A549 (cell line): ENCODE results near the gene GLYATL3. TPM values are rescaled to one million over a fixed set of nuclear protein-coding genes. Genes with fewer than 3 reads are reported as not detected.

ENCODE experiments used
- ATAC-seq, 2 experiments: fragments of 200-7000 bp in 1 of 2; fragments of >200 bp in 1 of 2; cut with Nextera tagmentation in 1 of 2; cut with Tn5 transposase in 1 of 2; 3 replicates each; pipeline versions ENCODE4 v1.8.0 to v1.9.1; 2018 to 2020; ENCODE audit warnings: mild to moderate bottlenecking in 1 of 2, moderate library complexity in 1 of 2
- CTCF ChIA-PET: fragments of 300-600 bp; sonication (Branson Sonifier 250); formaldehyde crosslinking; extraction: SDS; loops from one replicate; lab custom pipeline; 2021; ENCODE audit warnings: antibody characterized with exemption, inconsistent platforms; lab: Yijun Ruan, JAX
- POLR2A ChIA-PET: fragments of 350-600 bp; formaldehyde crosslinking; extraction: SDS; loops from one replicate; lab custom pipeline; 2021; ENCODE audit warnings: antibody characterized with exemption, inconsistent platforms; lab: Yijun Ruan, JAX
- DNase-seq, 2 experiments: peaks; one replicate each; pipeline versions ENCODE4 v3.0.0 to v3.0.0-alpha.2; 2011 to 2016; ENCODE audit warnings: low read depth in 1 of 2, low spot score in 1 of 2
- FAIRE-seq: peaks from 2 replicates; lab custom pipeline; 2011; peaks lifted over from hg19 to GRCh38; lab: Jason Lieb, UNC
- H3K27ac ChIP-seq, 2 experiments: fragments of >200 bp; sonication (Bioruptor Twin); formaldehyde crosslinking; 3 replicates each; pipeline ENCODE4 v1.5.1; 2016 to 2017
- H3K4me1 ChIP-seq: fragments of >200 bp; sonication (Bioruptor Twin); formaldehyde crosslinking; 3 replicates; pipeline ENCODE4 v1.6.1; 2016
- H3K4me2 ChIP-seq: fragments of >200 bp; sonication (Bioruptor Twin); formaldehyde crosslinking; 3 replicates; pipeline ENCODE4 v1.6.1; 2016
- H3K4me3 ChIP-seq: fragments of >200 bp; sonication (Bioruptor Twin); formaldehyde crosslinking; 3 replicates; pipeline ENCODE4 v1.5.1; 2016
- H3K9me3 ChIP-seq: fragments of >200 bp; sonication (Bioruptor Twin); formaldehyde crosslinking; 3 replicates; pipeline ENCODE4 v1.6.1; 2016
- CBX2 ChIP-seq: fragments of 200-600 bp; sonication (generic); IDR thresholded peaks from 2 replicates; pipeline ENCODE4 v1.6.1; 2016; ENCODE audit warnings: low read depth, mild to moderate bottlenecking, borderline replicate concordance
- CEBPB ChIP-seq, 2 experiments: fragments of >200 bp in 1 of 2; sonication (Bioruptor Twin) in 1 of 2; formaldehyde crosslinking in 1 of 2; IDR thresholded peaks; 2 replicates each; pipeline ENCODE4 v1.6.1; 2012 to 2016
- CHD4 ChIP-seq: fragments of 200-600 bp; sonication (generic); IDR thresholded peaks from 2 replicates; pipeline ENCODE4 v1.6.1; 2016; ENCODE audit warnings: antibody characterized with exemption, mild to moderate bottlenecking, borderline replicate concordance
- CTCF ChIP-seq: fragments of >200 bp; sonication (Bioruptor Twin); formaldehyde crosslinking; IDR thresholded peaks from 3 replicates; pipeline ENCODE4 v1.5.1; 2016
- E2F6 ChIP-seq: IDR thresholded peaks from 2 replicates; pipeline ENCODE4 v1.6.1; 2012; ENCODE audit warnings: low read depth, borderline replicate concordance
- EHF ChIP-seq: fragments of 250-450 bp; sonication (Bioruptor Pico); IDR thresholded peaks from 2 replicates; pipeline ENCODE4 v1.5.0; 2020; ENCODE audit warnings: mild to moderate bottlenecking
- FOSB ChIP-seq: fragments of 250-450 bp; sonication (Bioruptor Pico); IDR thresholded peaks from 2 replicates; pipeline ENCODE4 v1.5.0; 2020; ENCODE audit warnings: mild to moderate bottlenecking, moderate library complexity
- GATA3 ChIP-seq: IDR thresholded peaks from 2 replicates; pipeline ENCODE4 v1.6.1; 2012; ENCODE audit warnings: borderline replicate concordance
- HES2 ChIP-seq: fragments of >200 bp; sonication (Bioruptor Twin); formaldehyde crosslinking; IDR thresholded peaks from 2 replicates; pipeline ENCODE4 v1.6.1; 2016
- HOXA7 ChIP-seq: fragments of 250-450 bp; sonication (Bioruptor Pico); IDR thresholded peaks from 2 replicates; pipeline ENCODE4 v1.5.0; 2020; ENCODE audit warnings: mild to moderate bottlenecking, moderate library complexity
- JUN ChIP-seq, 2 experiments: fragments of >200 bp; sonication (Bioruptor Twin); formaldehyde crosslinking; IDR thresholded peaks; 2 replicates in 1 of 2; 3 replicates in 1 of 2; pipeline ENCODE4 v1.6.1; 2016 to 2017
- JUNB ChIP-seq: fragments of >200 bp; sonication (Bioruptor Twin); formaldehyde crosslinking; IDR thresholded peaks from 2 replicates; pipeline ENCODE4 v1.6.1; 2016
- KDM5A ChIP-seq: fragments of 200-600 bp; sonication (generic); IDR thresholded peaks from 2 replicates; pipeline ENCODE4 v1.6.1; 2016; ENCODE audit warnings: antibody characterized with exemption, mild to moderate bottlenecking
- MAX ChIP-seq: IDR thresholded peaks from 2 replicates; pipeline ENCODE4 v1.6.1; 2012
- MAZ ChIP-seq: fragments of 150-350 bp; IDR thresholded peaks from 2 replicates; pipeline ENCODE4 v1.6.1; 2014; ENCODE audit warnings: antibody characterized with exemption, low read depth, low read length, borderline replicate concordance
- NFE2L2 ChIP-seq: fragments of 150-350 bp; conservative IDR thresholded peaks from 2 replicates; pipeline ENCODE4 v1.6.1; 2014; ENCODE audit warnings: low read length
- NR3C1 ChIP-seq: fragments of >200 bp; sonication (Bioruptor Twin); formaldehyde crosslinking; IDR thresholded peaks from 3 replicates; pipeline ENCODE4 v1.6.1; 2017
- PHF8 ChIP-seq: fragments of 200-600 bp; sonication (generic); IDR thresholded peaks from 2 replicates; pipeline ENCODE4 v1.6.1; 2016; ENCODE audit warnings: low read depth, mild to moderate bottlenecking, antibody characterized with exemption, moderate library complexity, borderline replicate concordance
- POLR2A ChIP-seq: IDR thresholded peaks from 2 replicates; pipeline ENCODE4 v1.6.1; 2012; ENCODE audit warnings: mild to moderate bottlenecking, low read length
- POLR2AphosphoS2 ChIP-seq: conservative IDR thresholded peaks from 2 replicates; pipeline ENCODE4 v1.6.1; 2012; ENCODE audit warnings: low read length, improper control_type of control experiment, inconsistent platforms
- RAD21 ChIP-seq, 2 experiments: fragments of >200 bp in 1 of 2; sonication (Bioruptor Twin) in 1 of 2; formaldehyde crosslinking in 1 of 2; IDR thresholded peaks in 1 of 2; conservative IDR thresholded peaks in 1 of 2; 2 replicates in 1 of 2; 3 replicates in 1 of 2; pipeline ENCODE4 v1.6.1; 2012 to 2018; ENCODE audit warnings: inconsistent platforms in 1 of 2
- RCOR1 ChIP-seq: fragments of 150-350 bp; IDR thresholded peaks from 2 replicates; pipeline ENCODE4 v1.6.1; 2014; ENCODE audit warnings: antibody characterized with exemption, low read length, low read depth
- RFX5 ChIP-seq: fragments of 450-650 bp; IDR thresholded peaks from 2 replicates; pipeline ENCODE4 v1.7.1; 2014; ENCODE audit warnings: antibody characterized with exemption, mild to moderate bottlenecking, moderate library complexity
- SMC3 ChIP-seq: fragments of >200 bp; sonication (Bioruptor Twin); formaldehyde crosslinking; IDR thresholded peaks from 3 replicates; pipeline ENCODE4 v1.6.1; 2018; ENCODE audit warnings: inconsistent platforms
- SREBF2 ChIP-seq: fragments of 450-650 bp; IDR thresholded peaks from 2 replicates; pipeline ENCODE4 v1.6.1; 2014; ENCODE audit warnings: mild to moderate bottlenecking, moderate library complexity
- ZC3H11A ChIP-seq: fragments of 450-650 bp; IDR thresholded peaks from 2 replicates; pipeline ENCODE4 v1.6.1; 2014; ENCODE audit warnings: antibody characterized with exemption, mild to moderate bottlenecking
- ZFP36 ChIP-seq: fragments of 450-650 bp; IDR thresholded peaks from 2 replicates; pipeline ENCODE4 v1.6.1; 2014; ENCODE audit warnings: borderline replicate concordance; ENCODE audit not compliant: partially characterized antibody
- WGBS: methylation state at CpG from one replicate; pipeline ENCODE4 v1.1.6; 2017; ENCODE audit errors: missing lambda C conversion rate; 5-methylcytosine and 5-hydroxymethylcytosine counted together
- polyA plus RNA-seq, 4 experiments: library from polyadenylated mRNA; depleted of rRNA in 3 of 4; stranded (reverse); fragments of >200 nt; fragmentation: RNase III in 1 of 4; extraction: RNeasy Plus Mini Kit Qiagen cat#74134 plus additional on column Dnase treatment in 1 of 4; gene quantifications; 2 replicates in 3 of 4; 3 replicates in 1 of 4; pipeline ENCODE4 v1.2.3, GENCODE V29; 2011 to 2017
- TF ChIP-seq, protein P1 (sequence below): IDR thresholded peaks from 2 replicates; pipeline ENCODE4 v1.6.1; 2012
- TF ChIP-seq, protein P2 (sequence below): fragments of 150-350 bp; IDR thresholded peaks from 2 replicates; pipeline ENCODE4 v1.6.1; 2014; ENCODE audit warnings: low read depth, mild to moderate bottlenecking, low read length

Gene GLYATL3
- polyA plus RNA-seq, 2 of the 4 experiments (the other 2 are of a cell fraction), result not detected

DNA sequence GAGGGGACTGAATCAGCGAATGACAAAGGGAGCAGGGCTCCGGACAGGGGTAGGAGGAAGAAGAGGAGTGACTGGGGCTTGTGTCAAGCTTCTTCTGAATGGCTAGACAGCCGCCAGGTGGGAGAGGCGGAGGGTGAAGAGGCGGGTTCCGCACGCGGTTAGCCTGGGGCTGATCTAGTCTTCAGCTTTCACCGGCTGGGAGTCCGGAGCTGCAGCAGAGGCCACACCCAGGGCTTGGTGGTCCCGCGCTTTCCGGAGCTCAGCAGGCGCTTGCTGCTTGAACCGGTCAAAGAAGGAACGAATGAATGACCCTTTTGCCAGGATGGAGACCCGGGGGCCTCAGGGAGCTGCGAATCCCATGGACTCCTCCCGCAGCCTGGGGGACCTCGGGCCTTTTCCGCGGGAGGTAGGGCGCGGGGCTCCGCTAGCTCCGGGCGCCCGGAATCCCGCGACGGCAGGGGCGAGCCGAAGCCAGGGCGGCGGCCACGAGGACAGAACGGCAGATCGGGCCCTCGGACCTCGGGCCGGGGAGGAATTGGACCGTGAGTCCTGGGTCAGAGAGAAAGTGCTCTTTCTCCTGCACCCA lies 50.9 kb downstream of the GLYATL3 start, which contains the start of gene C6orf141 (continued):
- TF ChIP-seq HES2 (no peak), KDM5A (no peak), MAZ (no peak), POLR2A (peak; percentile 50), SMC3 (no peak), ZC3H11A (no peak), NR3C1 (no peak), E2F6 (peak; percentile 78; the same call in 1 of the 2 replicates), MAX (peak; percentile 15; the same call in 1 of the 2 replicates), RFX5 (no peak), RCOR1 (no peak), CHD4 (no peak), SREBF2 (no peak), PHF8 (no peak), ZFP36 (no peak)
- TF ChIP-seq, protein P1, sequence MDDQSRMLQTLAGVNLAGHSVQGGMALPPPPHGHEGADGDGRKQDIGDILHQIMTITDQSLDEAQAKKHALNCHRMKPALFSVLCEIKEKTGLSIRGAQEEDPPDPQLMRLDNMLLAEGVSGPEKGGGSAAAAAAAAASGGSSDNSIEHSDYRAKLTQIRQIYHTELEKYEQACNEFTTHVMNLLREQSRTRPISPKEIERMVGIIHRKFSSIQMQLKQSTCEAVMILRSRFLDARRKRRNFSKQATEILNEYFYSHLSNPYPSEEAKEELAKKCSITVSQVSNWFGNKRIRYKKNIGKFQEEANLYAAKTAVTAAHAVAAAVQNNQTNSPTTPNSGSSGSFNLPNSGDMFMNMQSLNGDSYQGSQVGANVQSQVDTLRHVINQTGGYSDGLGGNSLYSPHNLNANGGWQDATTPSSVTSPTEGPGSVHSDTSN, result no peak
- TF ChIP-seq, protein P2, sequence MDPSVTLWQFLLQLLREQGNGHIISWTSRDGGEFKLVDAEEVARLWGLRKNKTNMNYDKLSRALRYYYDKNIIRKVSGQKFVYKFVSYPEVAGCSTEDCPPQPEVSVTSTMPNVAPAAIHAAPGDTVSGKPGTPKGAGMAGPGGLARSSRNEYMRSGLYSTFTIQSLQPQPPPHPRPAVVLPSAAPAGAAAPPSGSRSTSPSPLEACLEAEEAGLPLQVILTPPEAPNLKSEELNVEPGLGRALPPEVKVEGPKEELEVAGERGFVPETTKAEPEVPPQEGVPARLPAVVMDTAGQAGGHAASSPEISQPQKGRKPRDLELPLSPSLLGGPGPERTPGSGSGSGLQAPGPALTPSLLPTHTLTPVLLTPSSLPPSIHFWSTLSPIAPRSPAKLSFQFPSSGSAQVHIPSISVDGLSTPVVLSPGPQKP, result no peak

GRCh38 chr6:49551078-49551865 lies 51.5 kb downstream of the GLYATL3 start:
- peak; percentile 4; the same call in 1 of the 2 replicates for TF ChIP-seq MAX
- TF ChIP-seq CBX2, result no peak
- TF ChIP-seq KDM5A, result no peak
- no peak for TF ChIP-seq SREBF2
- no peak for TF ChIP-seq JUNB
- peak in 1 of 2 experiments; percentile 14 for DNase-seq
- H3K4me1 ChIP-seq, result peaks cover 42% of the 10 kb centered on the region

GRCh38 chr6:49551866-49552129 lies 52.1 kb downstream of the GLYATL3 start:
- H3K9me3 ChIP-seq, result no peaks in the 10 kb centered on the region
- ChIA-PET CTCF (interaction anchor here (1.3 to 7.9 kb wide), 3 partner anchors 18 to 60 kb away, joined by 3 to 70 read pairs (median 4); no protein-coding TSS in a partner anchor), POLR2A (interaction anchor here (0.6 to 3.0 kb wide), 2 partner anchors 10 to 20 kb away, joined by 3 to 20 read pairs; no protein-coding TSS in a partner anchor)
- peak overlapping the region; percentile 87 to 94 for H3K27ac ChIP-seq
- H3K4me2 ChIP-seq, result peak overlapping the region; percentile 85
- H3K4me1 ChIP-seq, result peaks cover 45% of the 10 kb centered on the region
- ATAC-seq, result no peak
- H3K4me3 ChIP-seq, result peak overlapping the region; percentile 65
- 10% methylated on average over 2 of the region's 2 CpGs for WGBS
- no peak for DNase-seq
- no peak for FAIRE-seq
- TF ChIP-seq JUN (IDR thresholded peaks at IDR 0.05) (no peak), GATA3 (no peak), EHF (CRISPR knock-in tag) (no peak), MAX (no peak), CTCF (no peak), RAD21 (conservative IDR thresholded peaks at IDR 0.05 in 1 of 2, IDR thresholded peaks at IDR 0.05 in 1 of 2) (no peak), POLR2AphosphoS2 (no peak), CEBPB (IDR thresholded peaks at IDR 0.05) (no peak), FOSB (no peak), HOXA7 (CRISPR knock-in tag) (no peak), NFE2L2 (no peak)

More at GRCh38 chr6:49551078-49551865, 51.5 kb downstream of the GLYATL3 start:
- ChIA-PET POLR2A (interaction anchor here (0.6 to 3.0 kb wide), 2 partner anchors 10 to 19 kb away, joined by 3 to 20 read pairs; no protein-coding TSS in a partner anchor), CTCF (interaction anchor here (1.7 to 7.9 kb wide), 2 partner anchors 17 to 61 kb away, joined by 3 to 70 read pairs; no protein-coding TSS in a partner anchor)
- Histone ChIP-seq H3K9me3 (no peaks in the 10 kb centered on the region), H3K27ac (peak overlapping the region; percentile 87 to 94), H3K4me2 (peak overlapping the region; percentile 85), H3K4me3 (peak overlapping the region; percentile 65)
- WGBS, result 2% methylated on average over 9 of the region's 38 CpGs
- no peak for FAIRE-seq
- ATAC-seq, result peak; percentile 76
